Activated CD4-positive, alpha-beta T cell treated with anti-CD3 and anti-CD28 coated beads for 36 hours (primary cell): ENCODE results near the gene GLYR1. TPM values are rescaled to one million over a fixed set of nuclear protein-coding genes. Genes with fewer than 3 reads are reported as not detected.

Experiments
- ATAC-seq: fragments of 200-7000 bp; cut with Tn5 transposase; one replicate; pipeline ENCODE4 v1.10.0; 2021; ENCODE audit warnings: mild to moderate bottlenecking, moderate library complexity
- CTCF ChIA-PET: fragments of 350-600 bp; sonication (Branson Sonifier 250); formaldehyde crosslinking; loops from one replicate; lab custom pipeline; 2021; ENCODE audit warnings: antibody characterized with exemption; lab: Charles Lee
- POLR2A ChIA-PET: fragments of 350-600 bp; sonication (Branson Sonifier 250); formaldehyde crosslinking; loops from one replicate; lab custom pipeline; 2021; ENCODE audit warnings: antibody characterized with exemption, inconsistent platforms; lab: Charles Lee
- DNase-seq: peaks from one replicate; pipeline ENCODE4 v3.0.0-alpha.2; 2020
- H3K27ac Mint-ChIP-seq: one replicate; pipeline ENCODE4 v1.8.0; 2021; ENCODE audit warnings: mixed read lengths
- H3K27me3 Mint-ChIP-seq: one replicate; pipeline ENCODE4 v1.8.0; 2021; ENCODE audit warnings: mixed read lengths
- H3K36me3 Mint-ChIP-seq: one replicate; pipeline ENCODE4 v1.8.0; 2021; ENCODE audit warnings: low read depth, mixed read lengths
- H3K4me1 Mint-ChIP-seq: one replicate; pipeline ENCODE4 v1.8.0; 2021; ENCODE audit warnings: mixed read lengths
- H3K4me3 Mint-ChIP-seq: one replicate; pipeline ENCODE4 v1.8.0; 2021; ENCODE audit warnings: mild to moderate bottlenecking, moderate library complexity, mixed read lengths
- H3K9me3 Mint-ChIP-seq: one replicate; pipeline ENCODE4 v1.8.0; 2021; ENCODE audit warnings: low read depth, mixed read lengths
- intact Hi-C, 2 experiments: fragments of 100-400 bp; cut with DNase I in 1 of 2; cut with micrococcal nuclease in 1 of 2; formaldehyde crosslinking; loops; one replicate each; pipeline versions ENCODE4 v1.14.2 to v1.15.1; 2022 to 2024; cut with DNase I, micrococcal nuclease
- total RNA-seq, 2 experiments: library from RNA; stranded (reverse); gene quantifications; one replicate each; pipeline ENCODE4 v1.2.3, GENCODE V29; 2021

GLYR1 gene
- total RNA-seq, 2 experiments from 2014 or later, result 76.9 to 78.4 TPM

GRCh38 chr16:4802659-4803287 lies 44.3 kb downstream of the GLYR1 start:
- ChIA-PET POLR2A (interaction anchor here (0.6 to 1.5 kb wide), 6 partner anchors 9 to 293 kb away, joined by 3 to 10 read pairs (median 4); partner anchors contain the start of genes ANKS3 and DNAAF8), CTCF (interaction anchor here (0.7 to 1.2 kb wide), 4 partner anchors 33 to 232 kb away, joined by 3 to 6 read pairs (median 4); partner anchors contain the start of genes ANKS3 and DNAAF8)
- intact Hi-C loops, result loop anchor here (1.0 to 5.0 kb wide), 15 partner anchors 35 to 495 kb away; partner anchors contain the start of genes ANKS3 (in 2 of the 2), DNAAF8 (in 2 of the 2), GLYR1 (in 2 of the 2) and UBN1 (in 2 of the 2)
- Mint-ChIP-seq H3K4me3 (peak overlapping the region; percentile 74), H3K4me1 (peaks cover 14% of the 10 kb centered on the region), H3K36me3 (peaks cover 16% of the 10 kb centered on the region), H3K27me3 (no peaks in the 10 kb centered on the region), H3K9me3 (no peaks in the 10 kb centered on the region), H3K27ac (peak overlapping the region; percentile 58)
- DNase-seq (peak; percentile 92), ATAC-seq (peak; percentile 98)

- Mint-ChIP-seq H3K27me3 (no peaks in the 10 kb centered on the region), H3K9me3 (no peaks in the 10 kb centered on the region), H3K27ac (peak within 1 kb of the TSS; percentile 58), H3K4me3 (peak within 1 kb of the TSS; percentile 74), H3K4me1 (peaks cover 14% of the 10 kb centered on the region), H3K36me3 (peaks cover 10% of the 10 kb centered on the region)
- DNase-seq (peak; percentile 84), ATAC-seq (peak; percentile 55)
- ChIA-PET CTCF (interaction anchor here (1.0 to 1.2 kb wide), 3 partner anchors 52 to 232 kb away, joined by 3 to 6 read pairs (median 4); partner anchors contain the start of genes ANKS3 and DNAAF8), POLR2A (interaction anchor here (0.6 to 1.5 kb wide), 5 partner anchors 10 to 292 kb away, joined by 3 to 10 read pairs (median 4); partner anchors contain the start of genes ANKS3 and DNAAF8)
- intact Hi-C loops, result loop anchor here (1.0 to 5.0 kb wide), 15 partner anchors 35 to 495 kb away; partner anchors contain the start of genes ANKS3 (in 2 of the 2), DNAAF8 (in 2 of the 2), GLYR1 (in 2 of the 2) and UBN1 (in 2 of the 2)
Observed at GRCh38 chr16:4801962-4802658, 45.0 kb downstream of the GLYR1 start, which contains the start of gene ROGDI. TSS of gene ROGDI (minus strand) at chr16:4802633. CDS start at chr16:4802571, 62 bp downstream.

GRCh38 chr16:4801051-4801961 lies 45.8 kb downstream of the GLYR1 start:
- ChIA-PET CTCF (no interaction called here), POLR2A (no interaction called here)
- H3K4me3 Mint-ChIP-seq, result peak overlapping the region; percentile 74
- H3K4me1 Mint-ChIP-seq, result peaks cover 14% of the 10 kb centered on the region
- ATAC-seq, result no peak
- no peak overlapping the region for H3K27ac Mint-ChIP-seq
- H3K27me3 Mint-ChIP-seq, result no peaks in the 10 kb centered on the region
- no peaks in the 10 kb centered on the region for H3K9me3 Mint-ChIP-seq
- intact Hi-C loops, result loop anchor here in 1 of 2 experiments (5.0 kb wide), 2 partner anchors 46 to 494 kb away; partner anchors contain the start of genes GLYR1 and UBN1
- no peak for DNase-seq
- H3K36me3 Mint-ChIP-seq, result peaks cover 10% of the 10 kb centered on the region

- Mint-ChIP-seq H3K27me3 (no peaks in the 10 kb centered on the region), H3K4me3 (peak overlapping the region; percentile 6), H3K27ac (no peak overlapping the region), H3K9me3 (no peaks in the 10 kb centered on the region), H3K36me3 (peaks cover 10% of the 10 kb centered on the region), H3K4me1 (peaks cover 14% of the 10 kb centered on the region)
- ChIA-PET POLR2A (interaction anchor here (0.5 kb wide), 1 partner anchor 151 kb away, joined by 6 read pairs; no protein-coding TSS in a partner anchor), CTCF (interaction anchor here (0.8 kb wide), 1 partner anchor 15 kb away, joined by 3 read pairs; no protein-coding TSS in a partner anchor)
- intact Hi-C loops, result loop anchor here in 1 of 2 experiments (5.0 kb wide), 2 partner anchors 47 to 493 kb away; partner anchors contain the start of genes GLYR1 and UBN1
- DNase-seq (no peak), ATAC-seq (no peak)
Observed at GRCh38 chr16:4800290-4801041, 46.6 kb downstream of the GLYR1 start.

- ATAC-seq (no peak), DNase-seq (no peak)
- Mint-ChIP-seq H3K27me3 (no peaks in the 10 kb centered on the region), H3K9me3 (no peaks in the 10 kb centered on the region), H3K4me3 (no peak overlapping the region), H3K36me3 (peaks cover 3% of the 10 kb centered on the region), H3K4me1 (peaks cover 14% of the 10 kb centered on the region), H3K27ac (no peak overlapping the region)
- POLR2A ChIA-PET, result no interaction called here
- CTCF ChIA-PET, result interaction anchor here (0.8 kb wide), 1 partner anchor 14 kb away, joined by 3 read pairs; no protein-coding TSS in a partner anchor
- intact Hi-C loops, result no loop called here
Observed at GRCh38 chr16:4799171-4799855, 47.8 kb downstream of the GLYR1 start.

GRCh38 chr16:4798456-4798855 lies 48.6 kb downstream of the GLYR1 start:
- ATAC-seq, result no peak
- Mint-ChIP-seq H3K9me3 (no peaks in the 10 kb centered on the region), H3K36me3 (no peaks in the 10 kb centered on the region), H3K4me3 (no peak overlapping the region), H3K27me3 (no peaks in the 10 kb centered on the region), H3K27ac (no peak overlapping the region), H3K4me1 (peaks cover 12% of the 10 kb centered on the region)
- CTCF ChIA-PET, result no interaction called here
- POLR2A ChIA-PET, result no interaction called here
- intact Hi-C loops, result no loop called here
- no peak for DNase-seq

- ATAC-seq (no peak), DNase-seq (no peak)
- Mint-ChIP-seq H3K36me3 (no peaks in the 10 kb centered on the region), H3K27me3 (no peaks in the 10 kb centered on the region), H3K9me3 (no peaks in the 10 kb centered on the region), H3K4me1 (peaks cover 7% of the 10 kb centered on the region), H3K4me3 (no peak overlapping the region), H3K27ac (no peak overlapping the region)
- ChIA-PET CTCF (no interaction called here), POLR2A (no interaction called here)
- intact Hi-C loops, result no loop called here
Observed at GRCh38 chr16:4797805-4798252, 49.3 kb downstream of the GLYR1 start.

- no peaks in the 10 kb centered on the region for H3K9me3 Mint-ChIP-seq
- no peaks in the 10 kb centered on the region for H3K36me3 Mint-ChIP-seq
- ChIA-PET POLR2A (no interaction called here), CTCF (no interaction called here)
- H3K27me3 Mint-ChIP-seq, result no peaks in the 10 kb centered on the region
- H3K4me1 Mint-ChIP-seq, result peaks cover 7% of the 10 kb centered on the region
- ATAC-seq (no peak), DNase-seq (no peak)
- intact Hi-C loops, result no loop called here
- H3K4me3 Mint-ChIP-seq, result no peak overlapping the region
- no peak overlapping the region for H3K27ac Mint-ChIP-seq
Observed at GRCh38 chr16:4796982-4797804, 49.9 kb downstream of the GLYR1 start.

- H3K4me1 Mint-ChIP-seq, result peaks cover 4% of the 10 kb centered on the region
- POLR2A ChIA-PET, result no interaction called here
- DNase-seq (no peak), ATAC-seq (no peak)
- H3K36me3 Mint-ChIP-seq, result no peaks in the 10 kb centered on the region
- H3K9me3 Mint-ChIP-seq, result no peaks in the 10 kb centered on the region
- H3K27ac Mint-ChIP-seq, result no peak overlapping the region
- peaks cover 2% of the 10 kb centered on the region for H3K27me3 Mint-ChIP-seq
- CTCF ChIA-PET, result no interaction called here
- no peak overlapping the region for H3K4me3 Mint-ChIP-seq
- intact Hi-C loops, result no loop called here
Observed at GRCh38 chr16:4795828-4796572, 51.1 kb downstream of the GLYR1 start.
